Fibroblast of mammary gland (primary cell): ENCODE measurements around the gene FXYD2.
A peak's percentile ranks its signal among the peaks of the same experiment; 100 is the strongest.

Experiments used
- DNase-seq: peaks from one replicate; pipeline ENCODE4 v3.0.0-alpha.2; 2010; ENCODE audit warnings: low read depth
- H3K4me3 ChIP-seq: 2 replicates; pipeline ENCODE4 v1.5.1; 2011; ENCODE audit warnings: low read depth, mild to moderate bottlenecking, low read length, moderate library complexity; ENCODE audit not compliant: control insufficient read depth
- CTCF ChIP-seq: conservative IDR thresholded peaks from 2 replicates; pipeline ENCODE4 v1.5.1; 2011; ENCODE audit warnings: low read depth, low read length, inconsistent platforms; ENCODE audit not compliant: control insufficient read depth, insufficient read depth

Gene FXYD2

DNA sequence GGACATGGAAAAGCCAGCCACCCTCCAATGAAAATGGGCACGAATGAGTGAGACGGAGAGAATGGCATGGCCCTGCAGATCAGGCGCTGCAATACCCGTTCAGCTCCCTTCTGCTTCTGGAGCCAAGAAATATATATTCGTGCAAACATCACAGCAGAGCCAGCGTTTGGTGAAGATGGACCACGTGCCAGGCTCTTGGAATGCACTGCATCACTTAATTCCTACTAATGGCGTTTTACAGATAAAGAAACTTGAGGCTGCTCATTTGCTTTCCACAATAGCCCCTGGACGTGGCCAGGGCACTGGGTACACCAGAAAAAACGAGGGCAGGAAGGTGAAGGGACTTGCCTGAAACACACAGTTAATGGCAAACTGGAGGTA is 1.6 kb upstream of the FXYD2 start:
- DNase-seq, result no peak
- H3K4me3 ChIP-seq, result no peak overlapping the region
- TF ChIP-seq CTCF, result no peak

DNA sequence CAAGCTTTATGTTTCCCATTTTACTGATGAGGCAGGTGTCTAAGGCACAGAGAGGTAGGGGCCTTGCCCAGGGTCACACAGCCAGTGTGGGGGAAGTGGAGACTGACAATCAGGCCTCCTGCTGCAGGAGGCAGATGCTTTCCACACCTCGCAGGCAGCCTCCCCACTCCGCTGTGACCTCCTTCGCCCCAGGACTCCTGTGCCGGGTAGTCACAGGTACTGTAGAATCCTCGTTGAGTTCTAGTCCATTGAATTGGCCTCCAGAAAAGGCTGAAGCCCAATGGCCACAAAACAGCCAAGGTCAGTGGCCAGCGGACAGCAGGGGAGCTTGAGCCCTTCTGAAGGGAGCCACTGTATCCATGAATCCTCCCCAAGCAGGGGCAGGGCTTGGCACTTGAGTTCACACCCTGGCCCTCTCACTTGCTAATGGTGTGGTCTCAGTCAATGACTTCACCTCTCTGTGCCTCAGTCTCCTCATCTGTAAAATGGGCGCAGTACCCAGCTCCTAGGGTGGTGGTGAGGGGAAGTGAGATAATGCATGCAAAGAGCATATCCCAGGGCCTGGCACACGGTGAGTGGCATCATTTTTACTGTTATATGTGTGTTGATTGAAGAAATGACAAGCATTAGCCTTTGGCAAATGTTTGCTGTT is 1.1 kb upstream of the FXYD2 start:
- no peak overlapping the region for H3K4me3 ChIP-seq
- TF ChIP-seq CTCF, result no peak
- no peak for DNase-seq

- no peak overlapping the region for H3K4me3 ChIP-seq
- DNase-seq, result peak; percentile 67
- no peak for TF ChIP-seq CTCF
Measured at GRCh38 chr11:117823946-117824420, 561 bp downstream of the FXYD2 start.

- no peak overlapping the region for H3K4me3 ChIP-seq
- no peak for TF ChIP-seq CTCF
- no peak for DNase-seq
Measured at GRCh38 chr11:117823294-117823945, 1.1 kb downstream of the FXYD2 start.

GRCh38 chr11:117822074-117823033 is 2.2 kb downstream of the FXYD2 start:
- DNase-seq, result no peak
- TF ChIP-seq CTCF, result peak; percentile 44
- H3K4me3 ChIP-seq, result no peak overlapping the region

DNA sequence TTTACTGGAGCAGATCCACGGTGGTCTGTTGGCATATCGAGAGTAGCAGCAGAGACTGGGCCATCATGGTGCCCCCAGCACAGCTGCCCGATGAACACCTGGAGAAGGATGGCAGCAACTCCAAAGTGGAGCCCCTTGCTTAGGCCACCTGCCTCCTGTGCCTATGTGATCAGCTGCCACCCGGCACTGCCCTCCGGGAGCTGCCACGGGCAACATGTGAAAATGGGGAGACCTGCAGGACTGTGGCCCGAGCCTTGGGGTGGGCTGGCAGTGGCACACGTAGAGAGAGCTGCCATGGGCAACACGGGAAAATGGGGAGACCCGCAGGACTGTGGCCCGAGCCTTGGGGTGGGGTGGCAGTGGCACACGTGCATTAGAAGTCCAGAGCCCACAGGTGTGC is 3.1 kb downstream of the FXYD2 start:
- no peak for DNase-seq
- no peak overlapping the region for H3K4me3 ChIP-seq
- no peak for TF ChIP-seq CTCF
